Thymus (tissue), 14 donors: Measurements from ENCODE around the gene STRN3. TPM values are rescaled to one million over a fixed set of nuclear protein-coding genes. Genes with fewer than 3 reads are reported as not detected.
A peak's percentile ranks its signal among the peaks of the same experiment; 100 is the strongest.
"Not testable (repeated sequence)": the region's sequence is repeated elsewhere in the genome, so short reads cannot be mapped to it uniquely, and the experiment has no call there.

Source experiments
- DNase-seq, 9 donors: peaks; one replicate each; pipeline ENCODE4 v3.0.0-alpha.2; 2013; ENCODE audit warnings: low spot score in 9 of 9, low read depth in 6 of 9, missing footprints in 1 of 9
- H3K27ac ChIP-seq, 2 donors: one replicate each; pipeline ENCODE4 v1.5.1; 2013; ENCODE audit warnings: control low read depth in 1 of 2, low read depth in 1 of 2, low read length in 1 of 2, mild to moderate bottlenecking in 1 of 2, moderate library complexity in 1 of 2
- H3K27me3 ChIP-seq, 2 donors: one replicate each; pipeline ENCODE4 v1.5.1; 2013; ENCODE audit warnings: low read length in 1 of 2; ENCODE audit not compliant: control insufficient read depth in 2 of 2, insufficient read depth in 1 of 2
- H3K36me3 ChIP-seq, 2 donors: one replicate each; pipeline ENCODE4 v1.5.1; 2013; ENCODE audit warnings: low read length in 1 of 2, mild to moderate bottlenecking in 1 of 2, moderate library complexity in 1 of 2; ENCODE audit not compliant: control insufficient read depth in 2 of 2, insufficient read depth in 2 of 2
- H3K4me1 ChIP-seq, 2 donors: one replicate each; pipeline ENCODE4 v1.5.1; 2013; ENCODE audit warnings: low read length in 2 of 2; ENCODE audit not compliant: control insufficient read depth in 2 of 2, insufficient read depth in 2 of 2
- H3K4me3 ChIP-seq, 2 donors: one replicate each; pipeline ENCODE4 v1.5.1; 2013; ENCODE audit warnings: low read length in 2 of 2, control low read depth in 1 of 2, mild to moderate bottlenecking in 1 of 2
- H3K9me3 ChIP-seq, 2 donors: one replicate each; pipeline ENCODE4 v1.5.1; 2013; ENCODE audit warnings: low read length in 1 of 2, mild to moderate bottlenecking in 1 of 2; ENCODE audit not compliant: control insufficient read depth in 2 of 2, insufficient read depth in 1 of 2
- WGBS: extraction: QIAGEN DNeasy Blood & Tissue Kit; methylation state at CpG from one replicate; pipeline ENCODE4 v1.1.7; 2013; 5-methylcytosine and 5-hydroxymethylcytosine counted together
- long read RNA-seq, 10 donors: transcript quantifications; one replicate each; lab custom pipeline, GENCODE V29; 2026
- polyA plus RNA-seq: library from polyadenylated mRNA; stranded (reverse); fragments of 200-250 nt; gene quantifications from one replicate; pipeline ENCODE4 v1.2.3, GENCODE V29; 2013
- total RNA-seq: library from RNA; stranded (reverse); fragments of 120-200 nt; gene quantifications from one replicate; pipeline ENCODE4 v1.2.4, GENCODE V29; 2013
- donor health status: healthy.

STRN3 gene, protein sequence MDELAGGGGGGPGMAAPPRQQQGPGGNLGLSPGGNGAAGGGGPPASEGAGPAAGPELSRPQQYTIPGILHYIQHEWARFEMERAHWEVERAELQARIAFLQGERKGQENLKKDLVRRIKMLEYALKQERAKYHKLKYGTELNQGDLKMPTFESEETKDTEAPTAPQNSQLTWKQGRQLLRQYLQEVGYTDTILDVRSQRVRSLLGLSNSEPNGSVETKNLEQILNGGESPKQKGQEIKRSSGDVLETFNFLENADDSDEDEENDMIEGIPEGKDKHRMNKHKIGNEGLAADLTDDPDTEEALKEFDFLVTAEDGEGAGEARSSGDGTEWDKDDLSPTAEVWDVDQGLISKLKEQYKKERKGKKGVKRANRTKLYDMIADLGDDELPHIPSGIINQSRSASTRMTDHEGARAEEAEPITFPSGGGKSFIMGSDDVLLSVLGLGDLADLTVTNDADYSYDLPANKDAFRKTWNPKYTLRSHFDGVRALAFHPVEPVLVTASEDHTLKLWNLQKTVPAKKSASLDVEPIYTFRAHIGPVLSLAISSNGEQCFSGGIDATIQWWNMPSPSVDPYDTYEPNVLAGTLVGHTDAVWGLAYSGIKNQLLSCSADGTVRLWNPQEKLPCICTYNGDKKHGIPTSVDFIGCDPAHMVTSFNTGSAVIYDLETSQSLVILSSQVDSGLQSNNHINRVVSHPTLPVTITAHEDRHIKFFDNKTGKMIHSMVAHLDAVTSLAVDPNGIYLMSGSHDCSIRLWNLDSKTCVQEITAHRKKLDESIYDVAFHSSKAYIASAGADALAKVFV
- total RNA-seq (26.4 TPM), polyA plus RNA-seq (14.7 TPM)
- long read RNA-seq, donor 1: 0 reads
- long read RNA-seq, donor 2: 0 reads
- long read RNA-seq, donor 3, partial matches to known transcripts: 9 of 9 reads
- long read RNA-seq, donor 3, other reads (novel, unspliced or antisense): 0 of 9 reads
- long read RNA-seq, donor 4, partial matches to known transcripts: 5 of 5 reads
- long read RNA-seq, donor 4, other reads (novel, unspliced or antisense): 0 of 5 reads
- long read RNA-seq, donor 5: 0 reads
- long read RNA-seq, donor 6, partial matches to known transcripts: 0 of 1 reads
- long read RNA-seq, donor 6, other reads (novel, unspliced or antisense): 0 of 1 reads
- long read RNA-seq, donor 7, partial matches to known transcripts: 0 of 11 reads
- long read RNA-seq, donor 7, other reads (novel, unspliced or antisense): 10 of 11 reads
- long read RNA-seq, donor 8, partial matches to known transcripts: 0 of 2 reads
- long read RNA-seq, donor 8, other reads (novel, unspliced or antisense): 0 of 2 reads
- long read RNA-seq, donor 9: 0 reads
- long read RNA-seq, donor 10: 0 reads

DNA sequence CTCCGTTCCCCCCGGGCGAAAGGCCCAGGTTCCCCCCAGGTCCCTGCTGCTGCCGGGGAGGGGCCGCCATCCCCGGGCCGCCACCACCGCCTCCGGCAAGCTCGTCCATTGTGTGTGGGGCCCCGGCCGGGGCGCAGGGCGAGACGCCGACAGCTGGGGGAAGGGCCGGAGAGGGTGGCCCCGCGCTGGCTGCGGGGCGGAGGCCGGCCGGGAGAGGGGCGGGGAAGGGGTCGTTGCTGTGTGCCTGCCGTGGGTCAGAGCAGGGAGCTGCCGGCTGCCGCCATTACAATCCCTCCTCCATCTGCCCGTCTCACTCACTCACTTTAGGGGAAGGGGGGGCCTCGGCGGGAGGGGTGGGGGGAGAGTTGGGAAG, at the start of gene STRN3:
Gene STRN3, minus strand, starts transcription at position 303 of the 373 bp plus-strand sequence. Its CDS starts 194 bp downstream, at position 109.
- H3K4me3 ChIP-seq: peak within 1 kb of the TSS; percentile 68 to 98
- under 1% methylated on average over 31 of the region's 31 CpGs for WGBS
- no peaks in the 10 kb centered on the region for H3K36me3 ChIP-seq
- H3K4me1 ChIP-seq: peaks cover 0 to 4% of the 10 kb centered on the region in 2 donors
- H3K9me3 ChIP-seq: no peaks in the 10 kb centered on the region
- H3K27me3 ChIP-seq: no peaks in the 10 kb centered on the region
- DNase-seq: no peak
- H3K27ac ChIP-seq: peak within 1 kb of the TSS; percentile 83 to 84

DNA sequence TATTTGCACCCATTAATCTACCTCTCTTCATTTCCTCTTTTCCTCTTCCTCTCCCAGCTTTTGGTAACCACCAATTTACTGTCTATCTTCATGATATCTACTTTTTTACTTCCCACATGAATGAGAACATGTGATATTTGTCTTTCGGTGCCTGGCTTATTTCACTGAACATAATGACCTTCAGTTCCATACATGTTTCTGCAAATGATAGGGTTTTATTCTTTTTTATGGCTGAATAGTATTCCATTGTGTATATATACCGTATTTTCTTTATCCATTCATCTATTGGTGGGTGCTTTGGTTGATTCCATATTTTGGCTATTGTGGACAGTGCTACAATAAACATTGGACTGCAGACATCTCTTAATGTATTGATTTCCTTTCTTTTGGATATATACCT, 49.0 kb upstream of the STRN3 start:
- no peaks in the 10 kb centered on the region for H3K9me3 ChIP-seq
- H3K4me1 ChIP-seq: no peaks in the 10 kb centered on the region
- peaks cover 0 to 2% of the 10 kb centered on the region in 2 donors for H3K36me3 ChIP-seq
- WGBS: 99% methylated on average over 2 of the region's 2 CpGs
- no peak overlapping the region for H3K27ac ChIP-seq
- no peak overlapping the region for H3K4me3 ChIP-seq
- DNase-seq: no peak
- no peaks in the 10 kb centered on the region for H3K27me3 ChIP-seq

DNA sequence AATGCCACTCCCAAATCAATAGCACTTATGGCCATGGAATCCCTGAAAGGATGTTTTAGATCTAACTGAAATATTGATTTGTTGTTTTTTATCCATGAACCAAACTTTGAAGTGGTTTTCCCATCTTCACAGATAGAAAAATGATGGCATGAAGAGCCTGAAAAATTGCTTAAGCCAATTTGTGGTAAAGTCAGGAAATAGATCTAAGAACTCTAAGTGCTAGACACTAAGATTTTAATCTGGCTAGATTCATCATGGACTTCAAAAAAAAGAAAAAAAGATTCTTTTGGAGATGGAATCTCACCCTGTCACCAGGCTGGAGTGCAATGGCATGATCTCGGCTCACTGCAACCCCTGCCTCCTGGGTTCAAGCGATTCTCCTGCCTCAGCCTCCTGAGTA, 45.0 kb upstream of the STRN3 start:
- Histone ChIP-seq H3K9me3 (no peaks in the 10 kb centered on the region), H3K36me3 (peaks cover 0 to 4% of the 10 kb centered on the region in 2 donors), H3K4me1 (no peaks in the 10 kb centered on the region), H3K27me3 (no peaks in the 10 kb centered on the region), H3K4me3 (no peak overlapping the region), H3K27ac (no peak overlapping the region)
- DNase-seq: no peak
- WGBS: 98% methylated on average over 2 of the region's 2 CpGs

DNA sequence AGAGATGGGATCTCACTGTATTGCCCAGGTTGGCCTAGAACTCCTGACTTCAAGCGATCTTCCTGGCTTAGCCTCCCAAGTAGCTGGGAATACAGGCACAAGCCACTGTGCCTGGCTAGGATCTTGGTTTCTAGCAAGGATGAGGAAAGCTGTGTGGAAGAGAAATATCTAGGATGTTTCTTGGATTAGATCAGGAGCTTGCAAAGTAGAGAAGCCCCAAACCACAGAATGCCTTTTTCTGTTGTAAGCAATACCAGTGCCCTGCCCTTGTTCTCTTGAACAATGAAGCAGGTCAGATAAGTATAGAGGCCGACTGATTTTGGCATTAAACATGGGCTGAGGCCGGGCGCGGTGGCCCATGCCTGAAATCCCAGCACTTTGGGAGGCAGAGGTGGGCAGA, 44.3 kb upstream of the STRN3 start:
- Histone ChIP-seq H3K4me1 (no peaks in the 10 kb centered on the region), H3K27me3 (no peaks in the 10 kb centered on the region), H3K9me3 (no peaks in the 10 kb centered on the region), H3K4me3 (no peak overlapping the region), H3K27ac (no peak overlapping the region), H3K36me3 (peaks cover 0 to 4% of the 10 kb centered on the region in 2 donors)
- WGBS: 99% methylated on average over 5 of the region's 5 CpGs
- no peak for DNase-seq

DNA sequence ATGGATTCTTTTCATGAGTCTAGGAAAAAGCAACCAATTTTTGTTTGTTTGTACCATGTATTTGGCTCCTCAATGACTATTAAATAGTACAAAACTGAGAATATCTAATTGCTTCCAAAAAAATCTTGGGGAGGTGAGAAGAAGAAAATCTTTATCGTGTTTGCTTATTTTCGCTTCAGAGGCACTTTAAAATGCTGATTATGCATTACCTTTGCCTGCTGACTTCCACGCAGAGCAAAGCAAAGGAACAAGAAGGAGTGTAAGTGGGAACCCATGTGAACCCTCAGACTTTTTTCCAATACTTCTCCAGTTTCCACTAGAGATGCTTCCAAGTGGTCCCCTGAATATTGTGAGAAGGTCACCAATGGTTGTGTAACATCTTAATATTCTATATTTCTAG, 43.2 kb upstream of the STRN3 start:
- no peak overlapping the region for H3K4me3 ChIP-seq
- peaks cover 0 to 4% of the 10 kb centered on the region in 2 donors for H3K36me3 ChIP-seq
- no peak for DNase-seq
- no peaks in the 10 kb centered on the region for H3K9me3 ChIP-seq
- no peak overlapping the region for H3K27ac ChIP-seq
- H3K4me1 ChIP-seq: no peaks in the 10 kb centered on the region
- no peaks in the 10 kb centered on the region for H3K27me3 ChIP-seq
- WGBS: 98% methylated on average over 3 of the region's 3 CpGs

DNA sequence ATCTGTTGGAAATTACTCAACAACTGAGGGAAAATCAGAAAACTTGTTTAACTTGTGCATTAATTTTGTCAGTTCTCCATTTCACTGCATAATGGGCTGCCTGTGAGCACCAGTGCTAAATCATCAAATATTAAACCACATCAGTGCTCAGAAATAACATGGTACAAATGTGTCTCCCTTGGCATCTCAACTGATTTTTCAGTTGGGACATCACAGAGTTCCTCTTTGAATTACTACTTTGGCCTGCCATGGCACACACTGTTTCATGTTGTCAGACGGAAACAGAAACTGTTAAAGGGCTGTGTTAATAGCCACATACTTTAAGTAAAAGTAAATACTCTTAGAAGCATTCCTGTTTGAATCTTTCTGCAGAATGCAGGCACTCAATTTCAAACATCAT, 42.1 kb upstream of the STRN3 start:
- no peaks in the 10 kb centered on the region for H3K4me1 ChIP-seq
- H3K4me3 ChIP-seq: no peak overlapping the region
- no peaks in the 10 kb centered on the region for H3K27me3 ChIP-seq
- 92% methylated on average over 1 of the region's 1 CpG for WGBS
- no peaks in the 10 kb centered on the region for H3K9me3 ChIP-seq
- DNase-seq: no peak
- H3K36me3 ChIP-seq: peaks cover 0 to 4% of the 10 kb centered on the region in 2 donors
- H3K27ac ChIP-seq: no peak overlapping the region

DNA sequence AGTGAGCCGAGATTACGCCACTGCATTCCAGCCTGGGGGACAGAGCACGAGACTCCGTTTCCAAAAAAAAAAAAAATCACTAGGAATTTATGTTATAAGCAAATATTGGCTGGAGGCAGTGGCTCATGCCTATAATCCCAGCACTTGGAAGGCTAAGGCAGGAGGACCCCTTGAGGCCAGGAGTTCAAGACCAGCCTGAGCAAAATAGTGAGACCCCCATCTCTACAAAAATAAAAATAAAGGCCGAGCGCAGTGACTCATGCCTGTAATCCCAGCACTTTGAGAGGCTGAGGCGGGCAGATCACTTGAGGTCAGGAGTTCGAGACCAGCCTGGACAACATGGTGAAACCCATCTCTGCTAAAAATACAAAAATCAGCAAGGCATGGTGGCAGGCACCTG, 36.7 kb upstream of the STRN3 start:
- WGBS: 91% methylated on average over 8 of the region's 8 CpGs
- not testable (repeated sequence) for H3K9me3 ChIP-seq, H3K36me3 ChIP-seq, H3K4me3 ChIP-seq, H3K4me1 ChIP-seq, H3K27me3 ChIP-seq, H3K27ac ChIP-seq, DNase-seq

DNA sequence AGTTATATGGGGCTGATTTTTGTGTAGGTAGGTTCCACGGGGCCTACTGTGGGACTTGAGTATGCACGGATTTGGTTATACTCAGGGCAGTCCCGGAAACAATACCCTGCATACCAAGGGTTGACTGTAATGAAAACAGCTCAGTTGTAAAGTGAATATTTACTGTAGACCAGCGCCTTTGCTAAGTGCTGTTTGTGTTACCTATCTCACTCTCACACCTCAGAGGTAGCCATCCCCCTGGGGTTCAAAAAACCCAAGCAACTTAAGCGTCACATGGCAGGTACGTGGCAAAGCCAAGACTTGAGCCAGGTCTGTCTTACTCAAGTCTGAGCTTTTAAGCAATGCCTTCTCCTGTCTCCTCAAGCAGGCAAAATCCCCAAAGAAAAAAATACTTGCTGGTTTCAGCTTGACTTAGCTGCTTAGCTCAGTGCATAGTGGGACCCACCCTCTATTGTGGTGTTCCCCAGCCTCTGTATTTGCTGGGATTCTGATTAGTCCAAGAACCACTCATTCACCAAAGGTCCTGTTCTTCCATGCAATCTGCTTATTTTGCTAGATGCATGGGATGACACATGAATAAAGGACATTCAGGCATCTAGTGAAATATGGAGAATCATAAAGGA, 34.2 kb upstream of the STRN3 start:
- no peaks in the 10 kb centered on the region for H3K4me1 ChIP-seq
- no peak overlapping the region for H3K27ac ChIP-seq
- H3K36me3 ChIP-seq: no peaks in the 10 kb centered on the region
- H3K27me3 ChIP-seq: no peaks in the 10 kb centered on the region
- no peak for DNase-seq
- no peak overlapping the region for H3K4me3 ChIP-seq
- WGBS: 98% methylated on average over 6 of the region's 6 CpGs
- no peaks in the 10 kb centered on the region for H3K9me3 ChIP-seq
